Stomach (tissue), 4 donors: Measurements from ENCODE around the gene VEZT.

Experiments
- EP300 ChIP-seq: sonication (generic); formaldehyde crosslinking; IDR thresholded peaks from one replicate; pipeline ENCODE4 v1.6.1; 2017; ENCODE audit warnings: antibody characterized with exemption
- POLR2AphosphoS5 ChIP-seq, 3 donors: sonication (generic); formaldehyde crosslinking; IDR thresholded peaks; one replicate each; pipeline ENCODE4 v1.6.1; 2016; ENCODE audit warnings: antibody characterized with exemption in 3 of 3

- no peak for TF ChIP-seq EP300
- TF ChIP-seq POLR2AphosphoS5 (IDR thresholded peaks at IDR 0.05) = no peak
Measured at GRCh38 chr12:95195122-95195521, 22.5 kb upstream of the VEZT start.
